Right renal pelvis (tissue), 4 donors: ENCODE data around the gene PBX3. TPM values are rescaled to one million over a fixed set of nuclear protein-coding genes. Genes with fewer than 3 reads are reported as not detected.

Source experiments
- DNase-seq, 4 donors: peaks; one replicate each; pipeline ENCODE4 v3.0.0-alpha.2; 2013; ENCODE audit warnings: low read depth in 4 of 4, low spot score in 3 of 4, missing footprints in 1 of 4
- polyA plus RNA-seq, 4 donors: library from polyadenylated mRNA; unstranded; fragments of 120-200 nt; gene quantifications; one replicate each; pipeline ENCODE4 v1.2.1, GENCODE V29; 2013; ENCODE audit not compliant: insufficient read length in 4 of 4

The PBX3 gene
- polyA plus RNA-seq, 4 donors = 26.9 to 33.9 (median 31.7) TPM

DNA sequence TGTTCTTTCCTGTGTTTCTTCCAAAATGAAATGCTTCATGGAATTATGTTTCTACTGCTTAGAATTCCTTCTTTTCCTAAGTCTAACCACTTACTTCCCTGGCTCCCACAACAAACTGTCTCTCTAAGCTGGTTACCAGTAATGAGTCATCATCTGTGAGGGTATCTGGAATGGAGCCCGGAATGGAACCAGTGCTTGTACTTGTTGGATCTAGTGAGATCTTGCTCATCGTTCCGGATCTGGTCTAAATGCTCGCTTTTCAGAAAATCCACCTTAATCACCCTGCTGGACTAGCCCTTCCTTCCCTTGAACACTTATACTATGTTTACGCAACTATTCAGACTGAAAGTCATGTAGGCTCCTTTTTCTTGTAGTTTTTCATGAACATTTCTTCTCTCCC, 184.8 kb downstream of the PBX3 start:
- no peak for DNase-seq

DNA sequence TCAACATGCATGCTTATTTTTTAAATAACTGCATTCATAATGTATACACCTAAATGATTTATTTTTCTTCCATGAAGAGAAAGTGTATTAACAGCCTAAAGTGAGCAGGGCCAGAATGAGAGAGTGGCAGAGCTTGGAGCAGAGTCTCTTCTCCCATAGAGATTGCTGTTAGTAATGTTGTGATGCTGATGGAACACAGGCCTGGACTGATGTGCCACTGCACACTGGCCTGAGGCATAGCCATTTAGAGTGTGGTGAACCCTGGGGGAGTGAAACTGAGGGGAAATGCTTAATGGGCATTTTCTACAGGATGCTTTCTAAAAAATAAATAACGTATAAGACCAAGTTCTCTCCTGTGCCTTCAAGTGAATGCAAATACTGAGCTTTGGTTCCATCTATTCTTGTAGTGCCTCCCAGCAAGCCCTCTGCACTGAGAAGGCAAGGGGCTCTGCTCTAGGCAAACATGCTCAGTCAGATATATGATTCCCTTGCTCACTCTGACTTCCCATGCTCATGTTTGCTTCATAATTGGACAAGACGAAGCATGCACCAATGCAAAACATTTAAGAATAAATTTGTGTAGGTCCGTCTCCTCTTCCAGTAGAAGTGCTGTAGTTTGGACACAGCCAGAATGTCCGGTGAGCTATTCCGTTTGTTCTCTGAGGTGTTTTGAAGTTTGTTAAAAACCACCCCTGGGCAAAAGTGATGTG, 185.7 kb downstream of the PBX3 start:
- DNase-seq = no peak

DNA sequence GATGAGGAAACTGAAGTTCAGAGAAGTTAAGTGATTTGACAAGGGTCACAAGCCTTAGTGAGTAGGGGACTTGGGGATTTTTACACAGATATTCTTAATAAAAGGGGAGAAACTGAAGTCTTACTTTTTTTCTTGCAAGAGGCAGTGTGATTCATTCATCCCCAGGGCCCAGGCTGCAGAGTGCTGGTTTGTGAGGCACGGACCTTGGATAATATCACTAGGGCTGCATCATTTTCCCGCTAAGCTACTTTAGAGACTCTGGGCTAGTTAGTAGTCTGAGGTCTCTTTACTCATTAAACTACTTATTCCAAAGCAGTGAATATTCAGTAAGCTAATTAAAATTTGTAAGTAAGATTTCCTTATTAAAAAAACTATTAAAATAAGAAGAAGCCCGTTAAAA, 195.0 kb downstream of the PBX3 start:
- no peak for DNase-seq

DNA sequence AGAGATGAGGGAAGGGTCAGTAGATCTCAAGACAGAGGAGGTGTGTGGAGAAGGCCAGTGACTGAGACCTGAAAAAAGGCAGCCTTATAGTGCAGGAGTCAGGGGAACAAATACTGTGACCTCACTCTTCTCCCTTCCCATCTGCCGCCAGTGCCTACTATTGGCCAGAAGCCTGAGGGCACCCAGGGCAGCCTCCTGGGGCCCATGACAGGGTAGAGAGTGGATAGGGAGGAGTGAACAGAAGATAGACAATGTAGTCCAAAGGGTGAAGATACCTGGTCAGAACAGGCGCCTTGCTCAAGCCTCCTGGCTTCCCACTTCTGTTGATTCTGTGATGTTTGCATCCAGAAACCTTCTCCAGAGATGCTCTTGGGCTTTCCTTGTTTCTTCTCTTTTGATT, 196.7 kb downstream of the PBX3 start:
- DNase-seq = no peak

DNA sequence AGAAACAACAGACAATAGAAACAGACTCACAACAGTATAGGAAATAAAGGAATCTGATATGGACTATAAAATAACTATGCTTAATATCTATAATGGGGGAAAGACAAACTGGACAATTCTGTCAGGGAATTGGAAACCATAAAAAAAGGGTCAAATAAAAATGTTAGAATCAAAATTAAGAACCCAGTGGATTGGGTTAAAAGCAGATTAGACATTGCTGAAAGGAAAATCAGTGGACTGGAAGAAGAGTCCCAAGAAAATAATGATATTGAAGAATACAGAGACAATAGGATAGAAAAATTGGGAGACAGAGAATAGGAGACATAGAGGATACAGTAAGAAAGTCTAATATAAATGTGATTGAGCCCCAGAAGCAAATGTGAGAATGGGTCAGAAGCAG, 199.2 kb downstream of the PBX3 start:
- no peak for DNase-seq

DNA sequence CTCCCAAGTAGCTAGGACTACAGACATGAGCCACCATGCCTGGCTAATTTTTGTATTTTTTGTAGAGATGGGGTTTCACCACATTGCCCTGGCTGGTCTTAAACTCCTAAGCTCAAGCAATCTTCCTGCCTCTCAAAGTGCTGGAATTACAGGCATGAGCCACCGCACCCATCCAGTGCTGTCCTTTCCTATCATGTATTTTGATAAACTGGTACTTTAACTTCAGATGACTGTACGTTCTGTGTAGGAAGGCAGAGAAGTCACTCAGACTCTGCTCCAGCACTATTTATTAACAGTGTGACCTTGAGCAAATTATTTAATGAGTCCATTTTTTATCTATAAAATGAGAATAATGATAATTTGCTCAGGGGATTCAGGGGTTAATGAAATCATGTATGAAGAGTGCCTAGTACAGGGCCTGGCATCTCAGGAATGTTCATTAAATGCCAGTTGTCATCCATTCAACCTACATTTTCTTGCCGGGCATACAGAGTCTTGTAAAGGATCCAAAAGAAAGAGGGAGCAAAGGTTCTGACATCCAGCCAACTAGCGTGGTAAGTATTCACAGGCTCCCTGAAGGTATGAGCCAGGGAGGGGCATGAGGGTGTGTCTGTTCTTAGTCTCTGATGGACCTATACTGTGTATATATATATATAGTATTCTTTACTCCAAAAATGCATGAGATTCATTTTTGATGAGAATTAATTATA, 201.9 kb downstream of the PBX3 start:
- no peak for DNase-seq

DNA sequence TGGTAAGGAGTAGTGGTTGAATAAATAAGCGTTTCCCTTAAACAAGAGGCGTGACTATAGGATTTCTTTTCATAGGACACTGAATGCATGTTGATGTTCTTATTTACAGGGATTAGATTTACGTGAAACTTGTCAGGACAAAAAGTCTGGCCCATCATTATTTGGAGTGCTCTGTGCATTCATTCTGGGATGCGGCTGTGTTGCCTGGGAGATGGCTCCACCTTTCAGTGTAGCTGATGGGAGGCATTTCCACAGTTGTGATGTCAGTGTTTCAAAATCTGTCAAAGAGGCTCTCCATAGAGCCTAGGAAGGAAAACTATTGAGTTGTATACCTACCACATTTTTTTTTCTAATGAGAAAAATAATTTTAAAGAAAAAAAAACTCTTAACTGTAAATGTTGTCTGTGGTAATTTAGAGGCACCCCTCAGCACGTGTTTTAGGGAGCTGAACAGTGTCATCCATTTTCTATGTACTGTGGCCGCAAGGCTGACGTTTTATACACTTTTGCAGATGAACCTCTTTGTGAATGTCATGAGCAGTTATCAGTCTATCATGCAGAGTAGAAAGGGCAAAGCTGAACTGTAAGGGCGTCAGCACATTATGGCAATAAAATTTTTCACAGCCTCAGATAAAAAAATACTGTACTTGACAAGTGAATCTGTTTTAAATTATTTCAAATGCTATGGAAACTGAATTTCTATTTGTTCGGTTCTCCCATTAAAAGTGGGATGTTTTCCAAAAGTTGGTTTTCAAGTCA, 202.7 kb downstream of the PBX3 start:
- DNase-seq = no peak

DNA sequence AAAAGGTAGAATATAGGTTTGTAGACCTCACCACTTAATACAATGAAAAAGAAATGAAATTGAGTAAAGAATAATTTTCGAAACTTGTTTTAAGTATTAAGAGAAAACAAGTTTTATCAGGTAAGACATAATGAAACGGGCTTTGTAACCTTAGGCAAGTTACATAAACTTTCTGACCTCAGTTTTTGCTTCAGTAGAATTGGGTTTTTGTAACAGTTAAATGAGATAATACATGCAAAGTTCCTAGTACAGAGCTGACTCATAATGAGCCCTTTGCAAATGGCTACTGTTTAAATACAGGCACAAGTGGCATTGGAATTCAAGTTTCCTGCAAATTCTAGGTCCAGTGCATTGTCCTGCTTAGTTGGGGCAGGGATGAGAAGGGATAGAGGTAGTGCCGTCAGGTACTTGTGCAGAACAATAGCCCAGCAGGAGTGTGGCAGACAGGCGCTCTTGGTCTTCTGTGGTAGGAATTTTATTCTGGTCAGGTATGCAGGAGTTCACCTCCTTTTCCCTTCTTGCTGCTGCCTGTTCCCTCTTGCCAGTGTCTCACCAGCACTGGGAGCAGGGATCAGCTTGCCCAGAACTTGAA, 203.8 kb downstream of the PBX3 start:
- DNase-seq = no peak

DNA sequence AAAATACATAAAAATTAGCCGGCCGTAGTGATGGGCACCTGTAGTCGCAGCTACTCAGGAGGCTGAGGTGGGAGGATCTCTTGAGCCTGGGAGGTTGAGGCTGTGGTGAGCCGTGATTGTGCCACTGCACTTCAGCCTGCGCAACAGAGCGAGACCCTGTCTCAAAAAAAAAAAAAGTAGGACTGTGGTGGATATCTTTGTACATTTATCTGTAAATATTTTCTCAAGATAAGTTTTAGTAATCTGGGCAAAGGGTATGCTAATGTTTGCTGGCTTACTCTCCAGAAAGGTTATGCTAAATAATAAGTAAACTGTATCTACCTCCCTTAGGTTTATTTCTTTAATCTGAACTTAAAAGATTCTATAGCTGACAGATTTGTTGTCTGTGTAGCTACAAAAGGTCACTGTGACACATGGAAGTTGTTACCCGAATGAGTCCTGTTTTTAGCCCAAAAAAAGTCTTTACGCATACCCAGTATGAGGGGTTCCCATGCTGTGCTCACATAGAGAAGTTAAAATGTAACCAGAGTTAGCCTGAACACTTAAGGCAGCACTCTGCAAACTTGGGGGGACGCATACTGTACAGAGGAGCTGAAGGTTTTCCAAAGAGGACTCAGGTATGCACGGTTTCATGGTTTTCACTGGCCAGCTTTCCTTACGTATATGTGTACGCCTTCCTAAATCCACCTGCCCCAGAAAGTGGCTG, 206.3 kb downstream of the PBX3 start:
- no peak for DNase-seq

DNA sequence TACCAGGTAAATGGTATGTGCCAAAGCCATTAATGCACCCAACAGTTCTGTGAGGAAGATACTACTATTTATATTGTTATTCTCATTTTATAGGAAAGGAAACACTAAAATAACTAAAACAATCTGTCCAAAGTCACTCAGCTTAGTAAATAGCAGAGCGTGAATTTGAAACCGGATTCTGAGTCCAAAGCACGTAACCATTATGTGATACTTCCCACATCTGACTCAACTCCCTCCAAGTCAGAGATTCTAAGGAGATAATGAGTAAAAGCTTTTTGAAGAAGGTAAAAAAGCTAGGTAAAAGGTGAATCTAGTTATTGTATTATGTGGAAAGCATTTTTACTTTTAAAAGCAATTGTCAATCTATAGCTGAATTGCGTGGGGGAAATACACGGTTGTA, 208.9 kb downstream of the PBX3 start:
- DNase-seq = no peak

DNA sequence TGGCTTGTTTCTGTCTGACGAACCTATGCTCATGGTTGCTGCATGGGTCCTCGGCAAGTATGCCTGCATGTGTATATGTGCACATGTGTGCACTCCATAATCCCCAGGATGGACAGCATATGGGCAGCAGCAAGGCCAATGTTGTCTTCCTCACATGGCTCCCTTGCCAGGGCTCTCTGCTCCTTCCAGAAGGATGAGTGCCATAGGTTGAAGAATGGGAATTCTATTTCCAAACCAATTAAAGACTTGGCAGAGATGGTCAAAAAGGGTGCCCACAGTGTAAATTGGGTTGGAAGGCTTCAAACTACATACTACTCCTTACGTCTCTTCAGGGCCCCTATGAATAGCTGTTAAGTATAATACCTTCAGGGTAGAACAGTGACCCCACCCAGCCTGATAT, 212.1 kb downstream of the PBX3 start:
- no peak for DNase-seq

DNA sequence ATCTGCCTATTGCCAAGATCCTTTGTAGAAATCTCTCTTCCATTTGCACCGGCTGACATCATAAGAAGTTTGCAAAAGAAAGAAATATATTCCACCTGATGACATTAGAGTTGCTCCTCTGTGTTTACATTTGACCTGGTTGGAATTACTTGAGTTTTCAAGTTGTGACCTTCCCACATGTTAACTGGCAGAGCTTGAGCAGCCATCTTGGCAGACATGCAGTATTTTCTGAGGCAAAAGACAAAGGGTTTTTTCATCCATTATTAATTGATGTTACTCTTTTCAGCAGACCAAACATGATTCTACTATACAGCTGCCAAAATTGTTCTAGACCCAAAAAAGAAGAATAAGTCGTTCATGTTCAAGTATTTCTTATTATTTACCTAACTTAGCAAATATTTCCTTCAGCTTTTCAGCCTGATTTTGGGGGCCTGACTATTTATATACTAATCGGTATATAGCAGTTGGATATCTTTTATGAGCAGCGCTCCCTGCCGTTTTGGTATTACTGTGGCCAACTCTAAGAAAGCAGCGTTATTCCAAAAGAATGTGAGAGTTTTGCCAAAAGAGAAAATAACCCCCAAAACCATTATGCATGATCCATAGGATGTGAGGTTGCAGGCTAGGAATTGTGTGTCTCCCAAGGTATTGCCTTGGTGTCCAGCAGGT, 212.9 kb downstream of the PBX3 start:
- no peak for DNase-seq

DNA sequence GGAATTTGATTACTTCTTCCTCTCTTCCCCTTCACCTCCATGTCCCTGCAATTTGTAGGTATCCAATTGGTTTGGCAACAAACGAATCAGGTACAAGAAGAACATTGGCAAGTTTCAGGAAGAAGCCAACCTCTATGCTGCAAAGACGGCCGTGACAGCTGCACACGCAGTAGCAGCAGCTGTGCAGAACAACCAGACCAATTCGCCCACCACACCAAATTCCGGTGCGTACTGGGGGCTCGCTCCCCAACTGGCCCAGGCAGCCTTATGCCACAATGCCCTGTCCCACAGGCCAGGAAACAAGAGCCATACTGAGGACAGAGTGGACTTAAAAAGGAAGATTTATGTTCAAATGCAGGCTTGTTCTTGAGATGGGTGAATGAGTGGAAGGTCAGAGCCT, 213.5 kb downstream of the PBX3 start:
- DNase-seq = no peak

DNA sequence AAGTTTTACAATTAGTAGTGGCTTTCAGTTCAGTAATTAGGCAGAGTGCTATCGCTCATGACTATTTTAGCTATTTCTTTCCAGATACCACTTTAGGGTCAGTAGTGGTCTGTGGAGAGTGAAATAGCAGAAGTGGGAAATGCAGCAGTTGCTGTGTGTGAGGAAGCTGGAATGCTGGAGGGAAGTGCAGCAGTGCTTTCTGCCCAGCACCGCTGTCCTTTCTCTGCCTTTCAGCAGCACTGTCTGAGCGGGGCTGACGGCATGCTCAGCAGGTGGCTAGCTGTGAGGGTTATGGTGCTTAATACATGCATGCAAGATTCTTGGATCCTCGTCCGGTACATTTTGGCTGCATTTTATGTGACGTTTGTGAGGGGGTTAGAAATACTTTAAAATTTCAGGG, 213.9 kb downstream of the PBX3 start:
- DNase-seq = no peak

DNA sequence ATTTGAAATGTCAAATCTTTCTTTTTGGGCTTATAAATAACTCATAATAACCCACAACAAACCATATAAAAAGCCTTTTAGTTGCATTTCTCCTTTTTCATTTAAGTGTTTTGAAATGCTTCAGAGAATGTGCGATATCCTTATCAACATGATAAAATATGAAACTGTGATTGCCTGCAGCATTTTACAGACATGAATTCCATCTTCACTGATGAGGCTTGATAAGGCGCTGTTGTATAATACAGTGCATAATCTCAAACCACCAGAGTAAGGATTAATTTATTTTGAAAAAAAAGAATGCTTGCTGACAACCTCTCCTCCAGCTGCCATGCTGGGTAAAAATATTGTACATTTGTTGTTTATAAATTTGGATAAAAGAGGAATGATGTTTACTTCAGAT, 216.8 kb downstream of the PBX3 start:
- no peak for DNase-seq

DNA sequence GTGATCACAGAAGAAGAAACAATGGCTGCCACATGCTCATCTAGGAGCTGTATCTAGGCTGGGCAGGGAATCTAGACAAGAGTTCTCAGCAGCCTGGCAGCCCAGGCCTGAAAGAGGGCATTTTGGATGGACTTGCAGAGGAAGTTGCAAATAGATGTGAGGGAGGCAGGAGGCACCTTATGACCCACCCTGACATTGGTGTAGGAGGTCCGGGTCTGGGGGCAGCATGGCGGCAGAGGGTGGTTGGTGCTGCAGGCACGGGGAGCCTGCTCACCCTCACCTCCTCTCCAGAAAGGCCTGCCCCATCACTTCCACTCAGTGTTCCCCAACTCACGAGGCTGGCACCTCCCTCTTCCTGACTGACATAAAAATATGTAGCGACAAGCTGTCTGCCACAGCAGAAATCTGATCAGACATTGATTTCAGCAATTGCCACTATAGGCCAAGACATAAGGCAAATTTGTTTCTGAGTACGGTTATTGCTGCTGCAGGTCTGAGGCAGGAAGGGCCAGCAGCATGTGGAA, 217.6 kb downstream of the PBX3 start:
- no peak for DNase-seq

DNA sequence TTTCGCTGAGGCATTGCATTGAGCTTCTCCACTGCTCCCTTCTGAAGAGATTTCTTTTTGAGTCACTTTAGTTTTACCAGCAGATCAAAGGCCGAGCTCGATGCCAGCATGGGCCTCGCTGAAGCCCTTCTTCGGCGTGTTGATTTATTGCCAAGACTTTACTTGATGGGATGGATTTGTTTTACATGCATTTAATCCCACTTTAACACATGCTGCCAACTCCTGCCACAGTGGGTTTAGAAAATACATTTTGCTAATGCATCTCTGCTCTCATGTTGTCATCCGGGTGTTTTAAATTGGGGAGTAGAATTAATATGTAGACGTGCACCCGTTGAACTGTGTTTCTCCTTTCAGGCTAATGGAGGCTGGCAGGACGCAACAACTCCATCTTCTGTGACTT, 218.3 kb downstream of the PBX3 start:
- no peak for DNase-seq

DNA sequence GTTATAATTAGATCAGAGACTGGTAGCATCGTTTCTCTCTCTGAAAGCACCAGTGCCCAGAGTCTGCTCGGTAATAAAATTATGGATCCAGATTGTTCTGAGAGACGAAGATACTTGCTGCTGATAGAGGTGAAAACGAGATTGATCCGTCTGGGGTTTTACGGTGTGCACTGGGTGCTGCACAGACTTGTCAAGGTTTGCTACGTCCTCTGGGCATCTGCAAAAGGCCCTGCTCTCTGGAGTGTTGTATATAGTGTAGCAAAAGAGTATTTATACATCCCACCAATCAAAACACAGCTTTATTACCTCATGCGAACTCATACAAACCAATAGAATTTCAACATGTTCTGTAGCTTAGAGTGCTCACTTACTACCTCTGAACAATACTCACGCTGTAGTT, 219.3 kb downstream of the PBX3 start:
- no peak for DNase-seq

DNA sequence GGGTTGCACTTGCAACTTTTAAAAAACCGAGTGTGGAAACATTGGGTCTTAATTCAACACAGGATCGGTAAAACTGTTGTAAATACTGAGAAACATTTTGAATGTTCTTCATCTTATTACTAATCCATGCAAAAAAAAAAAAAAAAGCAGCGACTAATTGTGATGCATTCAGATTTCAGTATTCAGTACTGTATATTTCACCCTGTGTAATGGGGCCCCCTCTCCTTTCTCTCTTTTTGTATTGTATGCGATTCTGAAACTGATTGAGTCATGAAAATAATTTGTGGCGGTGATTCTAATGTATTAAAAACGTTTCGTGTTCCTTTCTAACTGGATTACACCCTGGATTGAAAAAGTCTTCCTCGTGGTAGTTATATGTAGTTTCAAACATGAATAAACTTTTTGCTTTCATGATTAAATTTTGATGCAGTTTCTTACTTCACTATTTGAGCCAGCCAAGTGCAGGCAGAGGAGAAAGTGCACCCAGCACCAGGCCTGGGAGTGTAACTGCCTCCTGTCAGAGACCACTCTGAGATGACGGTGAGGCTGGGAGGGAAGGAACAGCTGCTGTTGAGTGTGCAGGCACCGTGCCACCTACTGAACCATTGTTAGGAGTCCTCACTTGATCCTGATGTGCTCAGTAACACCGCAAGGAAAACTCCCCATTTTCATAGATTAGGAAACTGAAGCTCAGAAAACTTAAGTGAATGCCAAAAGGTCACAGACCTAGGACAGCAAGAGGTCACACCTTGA, 220.0 kb downstream of the PBX3 start:
- no peak for DNase-seq
